GM12875 (cell line): ENCODE data around the gene CD63.

ENCODE experiments used
- H3K4me3 ChIP-seq: one replicate; pipeline ENCODE4 v1.5.1; 2011; ENCODE audit warnings: low read depth, low read length, control low read depth
- CTCF ChIP-seq: IDR thresholded peaks from 2 replicates; pipeline ENCODE4 v1.5.1; 2011; ENCODE audit warnings: low read depth, mild to moderate bottlenecking, control low read depth, inconsistent platforms, low read length, moderate library complexity, borderline replicate concordance; ENCODE audit not compliant: insufficient read depth

Gene CD63

DNA sequence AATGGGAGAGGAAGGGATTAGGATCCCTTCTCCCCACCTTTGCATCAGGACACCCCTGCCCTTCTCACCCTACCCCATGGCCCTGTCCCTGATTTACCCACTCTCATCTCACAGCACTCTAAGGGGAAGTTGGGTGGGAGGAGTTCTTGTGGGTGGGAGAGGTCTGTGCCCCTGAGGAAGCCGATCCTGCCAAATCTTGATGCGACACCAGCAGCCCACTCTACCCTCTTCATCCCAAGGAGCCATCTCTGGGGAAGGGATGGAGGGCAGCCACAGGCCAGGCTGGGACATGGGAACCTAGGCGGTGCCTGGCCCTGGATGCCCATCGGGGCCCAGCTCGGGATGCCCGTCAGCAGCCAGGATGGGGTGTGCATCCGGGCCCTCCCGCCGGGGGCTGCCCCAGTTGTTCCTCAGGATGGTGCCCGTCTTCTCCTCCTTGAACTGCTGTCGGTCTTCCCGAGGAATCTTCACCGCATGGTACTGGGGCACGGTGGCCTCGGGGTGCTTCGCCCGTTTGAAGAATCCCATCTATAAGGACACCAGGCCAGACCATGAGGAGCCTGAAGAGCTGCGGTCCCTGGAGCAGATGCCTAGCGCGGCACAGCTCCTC, 43.9 kb downstream of the CD63 start:
- no peak overlapping the region for H3K4me3 ChIP-seq
- no peak for TF ChIP-seq CTCF

DNA sequence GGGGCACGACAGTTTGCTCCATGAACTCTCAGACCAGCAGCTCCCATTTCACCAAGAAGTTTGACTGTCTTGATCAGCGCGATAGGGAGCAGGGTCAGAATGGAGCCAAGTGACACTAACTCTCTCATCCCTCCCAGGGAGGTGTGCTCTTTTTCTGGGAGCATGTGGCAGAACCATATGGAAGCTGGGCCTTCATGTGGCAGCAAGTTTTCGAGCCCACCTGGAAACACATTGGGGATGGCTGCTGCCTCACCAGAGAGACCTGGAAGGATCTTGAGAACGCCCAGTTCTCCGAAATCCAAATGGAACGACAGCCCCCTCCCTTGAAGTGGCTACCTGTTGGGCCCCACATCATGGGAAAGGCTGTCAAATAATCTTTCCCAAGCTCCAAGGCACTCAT, 45.1 kb downstream of the CD63 start:
- no peak for TF ChIP-seq CTCF
- no peak overlapping the region for H3K4me3 ChIP-seq

DNA sequence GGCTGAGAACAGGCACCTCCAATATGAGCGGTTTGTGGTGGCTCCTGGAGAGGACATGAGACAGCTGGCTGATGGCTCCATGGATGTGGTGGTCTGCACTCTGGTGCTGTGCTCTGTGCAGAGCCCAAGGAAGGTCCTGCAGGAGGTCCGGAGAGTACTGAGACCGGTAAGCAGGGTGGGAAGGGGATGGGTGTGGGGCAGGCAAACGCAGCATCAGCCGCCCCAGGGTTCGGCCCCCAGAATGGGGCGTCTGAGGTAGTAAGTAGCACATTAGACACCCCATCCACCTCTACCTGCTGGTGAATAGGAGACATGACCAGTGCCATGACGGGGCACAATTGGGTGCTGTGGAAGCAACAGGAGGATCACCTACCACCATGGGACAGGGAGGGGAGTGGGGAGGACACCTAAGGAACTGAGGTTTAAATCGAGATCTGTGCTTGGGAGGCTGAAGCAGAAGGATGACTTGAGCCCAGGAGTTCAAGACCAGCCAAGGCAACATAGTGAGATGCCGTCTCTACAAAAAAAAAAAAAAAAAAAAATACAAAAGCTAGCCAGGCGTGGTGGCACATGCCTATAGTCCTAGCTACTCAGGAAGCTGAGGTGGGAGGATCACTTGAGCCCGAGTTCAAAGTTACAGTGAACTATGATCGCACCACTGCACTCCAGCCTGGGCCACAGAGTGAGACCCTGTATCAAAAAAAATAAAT, 46.6 kb downstream of the CD63 start:
- H3K4me3 ChIP-seq, result no peak overlapping the region

GRCh38 chr12:55681142-55682077, 47.4 kb downstream of the CD63 start:
- H3K4me3 ChIP-seq, result no peak overlapping the region
- TF ChIP-seq CTCF, result 0 out of 2 replicates have a peak, but pooled peaks have one; percentile 24

More for the DNA sequence above, 46.6 kb downstream of the CD63 start:
- TF ChIP-seq CTCF, result no peak

GRCh38 chr12:55679691-55680090, 49.1 kb downstream of the CD63 start:
- H3K4me3 ChIP-seq, result no peak overlapping the region
- no peak for TF ChIP-seq CTCF

DNA sequence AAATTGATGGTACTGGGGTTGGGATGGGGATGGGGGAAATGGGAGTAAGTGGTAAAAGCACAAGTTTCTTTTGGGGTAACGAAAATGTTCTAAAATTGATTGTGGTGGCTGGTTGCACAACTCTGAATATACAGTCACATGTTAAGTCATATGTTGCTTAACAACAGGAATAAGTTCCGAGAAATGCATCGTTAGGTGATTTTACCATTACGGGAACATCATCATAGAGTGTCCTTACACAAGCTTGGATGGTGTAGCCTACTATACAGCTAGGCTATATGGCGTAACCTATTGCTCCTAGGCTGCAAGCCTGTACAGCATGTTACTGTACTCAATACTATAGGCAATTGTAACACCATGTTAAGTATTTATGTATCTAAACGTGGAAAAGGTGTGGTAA, 52.1 kb downstream of the CD63 start:
- H3K4me3 ChIP-seq, result no peak overlapping the region
- TF ChIP-seq CTCF, result no peak
